OCI-LY3 (cell line): ENCODE measurements around the gene LRWD1.

Source experiments
- H2AFZ ChIP-seq: fragments of 200-600, 300-600 bp; shearing (Covaris generic); 2 replicates; pipeline ENCODE4 v1.6.0; 2014; ENCODE audit warnings: antibody characterized with exemption, low read depth, low read length
- H3K27ac ChIP-seq: fragments of 200-600, 300-600 bp; sonication (generic); 2 replicates; pipeline ENCODE4 v1.5.1; 2014; ENCODE audit warnings: mild to moderate bottlenecking, low read length, moderate library complexity, mixed read lengths
- H3K27me3 ChIP-seq: fragments of 200-600, 300-600 bp; sonication (generic); 2 replicates; pipeline ENCODE4 v1.6.1; 2014; ENCODE audit warnings: low read depth, low read length, mixed read lengths
- H3K36me3 ChIP-seq: fragments of 200-600, 300-600 bp; sonication (generic); replicated peaks from 2 replicates; pipeline ENCODE3; 2014; ENCODE audit warnings: low read depth, low read length, mixed read lengths
- H3K4me1 ChIP-seq: fragments of 300-600, 200-600 bp; sonication (generic); 2 replicates; pipeline ENCODE4 v1.6.1; 2014; ENCODE audit warnings: low read length, mixed read lengths
- H3K4me2 ChIP-seq: fragments of 200-600, 300-600 bp; sonication (generic); 2 replicates; pipeline ENCODE4 v1.6.1; 2014; ENCODE audit warnings: low read length, mixed read lengths
- H3K4me3 ChIP-seq: fragments of 300-600, 200-600 bp; sonication (generic); 2 replicates; pipeline ENCODE4 v1.5.1; 2014; ENCODE audit warnings: antibody characterized with exemption, mild to moderate bottlenecking, low read length, moderate library complexity
- H3K79me2 ChIP-seq: fragments of 300-600, 200-600 bp; shearing (Covaris generic); 2 replicates; pipeline ENCODE4 v1.6.1; 2014; ENCODE audit warnings: mild to moderate bottlenecking, low read length, mixed read lengths
- H3K9ac ChIP-seq: fragments of 300-600, 200-600 bp; shearing (Covaris generic); 2 replicates; pipeline ENCODE4 v1.6.0; 2014; ENCODE audit warnings: mild to moderate bottlenecking, low read length, moderate library complexity
- H3K9me3 ChIP-seq: fragments of 200-600, 300-600 bp; shearing (Covaris generic); 2 replicates; pipeline ENCODE4 v1.6.1; 2014; ENCODE audit warnings: low read length, mixed read lengths; ENCODE audit not compliant: insufficient read depth
- H4K20me1 ChIP-seq: fragments of 200-600, 300-600 bp; sonication (generic); 2 replicates; pipeline ENCODE4 v1.6.1; 2016; ENCODE audit warnings: low read length, mixed read lengths; ENCODE audit not compliant: insufficient read depth
- CTCF ChIP-seq: fragments of 200-600, 300-600 bp; sonication (generic); IDR thresholded peaks from 2 replicates; pipeline ENCODE4 v1.5.1; 2014; ENCODE audit warnings: antibody characterized with exemption, low read length, low read depth
- EZH2phosphoT487 ChIP-seq: fragments of 200-600 bp; shearing (Covaris generic); IDR thresholded peaks from 2 replicates; pipeline ENCODE4 v1.6.1; 2018; ENCODE audit warnings: antibody characterized with exemption, mixed run types, low read depth

Gene LRWD1

GRCh38 chr7:102425639-102426267 is 39.0 kb upstream of the LRWD1 start:
- H3K4me3 ChIP-seq = peak overlapping the region; percentile 71
- peaks cover 10% of the 10 kb centered on the region for H3K36me3 ChIP-seq
- no peak for TF ChIP-seq EZH2phosphoT487
- TF ChIP-seq CTCF = no peak
- no peaks in the 10 kb centered on the region for H3K79me2 ChIP-seq
- peaks cover 74% of the 10 kb centered on the region for H3K4me1 ChIP-seq
- H3K9me3 ChIP-seq = peaks cover 4% of the 10 kb centered on the region; the same call in 1 of the 2 replicates
- H3K9ac ChIP-seq = peak overlapping the region; percentile 96
- H3K27me3 ChIP-seq = no peaks in the 10 kb centered on the region
- H3K27ac ChIP-seq = peak overlapping the region; percentile 99
- H3K4me2 ChIP-seq = peak overlapping the region; percentile 96
- no peaks in the 10 kb centered on the region for H4K20me1 ChIP-seq
- no peak overlapping the region for H2AFZ ChIP-seq

- Histone ChIP-seq H3K79me2 (no peaks in the 10 kb centered on the region), H3K27me3 (no peaks in the 10 kb centered on the region), H3K9me3 (peaks cover 4% of the 10 kb centered on the region; the same call in 1 of the 2 replicates), H3K4me2 (peak overlapping the region; percentile 96), H3K4me3 (peak overlapping the region; percentile 62), H3K27ac (peak overlapping the region; percentile 99), H3K36me3 (peaks cover 10% of the 10 kb centered on the region), H4K20me1 (no peaks in the 10 kb centered on the region), H3K4me1 (peaks cover 74% of the 10 kb centered on the region), H2AFZ (no peak overlapping the region), H3K9ac (peak overlapping the region; percentile 96)
- TF ChIP-seq CTCF (no peak), EZH2phosphoT487 (no peak)
These were observed 38.3 kb upstream of the LRWD1 start for GRCh38 chr7:102426268-102427018.

- Histone ChIP-seq H3K4me2 (peak overlapping the region; percentile 96), H3K4me1 (peaks cover 76% of the 10 kb centered on the region), H3K9me3 (peaks cover 4% of the 10 kb centered on the region; the same call in 1 of the 2 replicates), H3K4me3 (peak overlapping the region; percentile 60), H3K36me3 (peaks cover 10% of the 10 kb centered on the region), H3K27ac (peak overlapping the region; percentile 99), H3K79me2 (no peaks in the 10 kb centered on the region), H3K9ac (peak overlapping the region; percentile 96), H2AFZ (no peak overlapping the region), H3K27me3 (no peaks in the 10 kb centered on the region), H4K20me1 (no peaks in the 10 kb centered on the region)
- no peak for TF ChIP-seq CTCF
- no peak for TF ChIP-seq EZH2phosphoT487
These were observed 37.8 kb upstream of the LRWD1 start for GRCh38 chr7:102427019-102427405.

GRCh38 chr7:102429141-102429899 is 35.5 kb upstream of the LRWD1 start:
- Histone ChIP-seq H3K36me3 (peaks cover 10% of the 10 kb centered on the region), H3K79me2 (peaks cover 9% of the 10 kb centered on the region), H3K27ac (no peak overlapping the region), H3K4me1 (peaks cover 74% of the 10 kb centered on the region), H3K27me3 (no peaks in the 10 kb centered on the region), H2AFZ (no peak overlapping the region), H3K4me2 (no peak overlapping the region), H4K20me1 (no peaks in the 10 kb centered on the region), H3K9ac (no peak overlapping the region), H3K9me3 (peaks cover 4% of the 10 kb centered on the region; the same call in 1 of the 2 replicates), H3K4me3 (no peak overlapping the region)
- TF ChIP-seq EZH2phosphoT487 (no peak), CTCF (no peak)
